Choroid plexus epithelial cell (primary cell): Measurements from ENCODE around the gene SYNPO2.

ENCODE experiments used
- DNase-seq: peaks from one replicate; pipeline ENCODE4 v3.0.0-alpha.2; 2010; ENCODE audit warnings: low read depth
- H3K4me3 ChIP-seq: 2 replicates; pipeline ENCODE4 v1.5.1; 2011; ENCODE audit warnings: low read depth, mild to moderate bottlenecking, control low read depth, low read length, moderate library complexity
- TF ChIP-seq, protein P1 (sequence below): conservative IDR thresholded peaks from 2 replicates; pipeline ENCODE4 v1.5.1; 2011; ENCODE audit warnings: low read depth, mild to moderate bottlenecking, control low read depth, inconsistent platforms, low read length, moderate library complexity

SYNPO2 gene, protein sequence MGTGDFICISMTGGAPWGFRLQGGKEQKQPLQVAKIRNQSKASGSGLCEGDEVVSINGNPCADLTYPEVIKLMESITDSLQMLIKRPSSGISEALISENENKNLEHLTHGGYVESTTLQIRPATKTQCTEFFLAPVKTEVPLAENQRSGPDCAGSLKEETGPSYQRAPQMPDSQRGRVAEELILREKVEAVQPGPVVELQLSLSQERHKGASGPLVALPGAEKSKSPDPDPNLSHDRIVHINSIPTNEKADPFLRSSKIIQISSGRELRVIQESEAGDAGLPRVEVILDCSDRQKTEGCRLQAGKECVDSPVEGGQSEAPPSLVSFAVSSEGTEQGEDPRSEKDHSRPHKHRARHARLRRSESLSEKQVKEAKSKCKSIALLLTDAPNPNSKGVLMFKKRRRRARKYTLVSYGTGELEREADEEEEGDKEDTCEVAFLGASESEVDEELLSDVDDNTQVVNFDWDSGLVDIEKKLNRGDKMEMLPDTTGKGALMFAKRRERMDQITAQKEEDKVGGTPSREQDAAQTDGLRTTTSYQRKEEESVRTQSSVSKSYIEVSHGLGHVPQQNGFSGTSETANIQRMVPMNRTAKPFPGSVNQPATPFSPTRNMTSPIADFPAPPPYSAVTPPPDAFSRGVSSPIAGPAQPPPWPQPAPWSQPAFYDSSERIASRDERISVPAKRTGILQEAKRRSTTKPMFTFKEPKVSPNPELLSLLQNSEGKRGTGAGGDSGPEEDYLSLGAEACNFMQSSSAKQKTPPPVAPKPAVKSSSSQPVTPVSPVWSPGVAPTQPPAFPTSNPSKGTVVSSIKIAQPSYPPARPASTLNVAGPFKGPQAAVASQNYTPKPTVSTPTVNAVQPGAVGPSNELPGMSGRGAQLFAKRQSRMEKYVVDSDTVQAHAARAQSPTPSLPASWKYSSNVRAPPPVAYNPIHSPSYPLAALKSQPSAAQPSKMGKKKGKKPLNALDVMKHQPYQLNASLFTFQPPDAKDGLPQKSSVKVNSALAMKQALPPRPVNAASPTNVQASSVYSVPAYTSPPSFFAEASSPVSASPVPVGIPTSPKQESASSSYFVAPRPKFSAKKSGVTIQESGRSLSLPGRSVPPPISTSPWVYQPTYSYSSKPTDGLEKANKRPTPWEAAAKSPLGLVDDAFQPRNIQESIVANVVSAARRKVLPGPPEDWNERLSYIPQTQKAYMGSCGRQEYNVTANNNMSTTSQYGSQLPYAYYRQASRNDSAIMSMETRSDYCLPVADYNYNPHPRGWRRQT

DNA sequence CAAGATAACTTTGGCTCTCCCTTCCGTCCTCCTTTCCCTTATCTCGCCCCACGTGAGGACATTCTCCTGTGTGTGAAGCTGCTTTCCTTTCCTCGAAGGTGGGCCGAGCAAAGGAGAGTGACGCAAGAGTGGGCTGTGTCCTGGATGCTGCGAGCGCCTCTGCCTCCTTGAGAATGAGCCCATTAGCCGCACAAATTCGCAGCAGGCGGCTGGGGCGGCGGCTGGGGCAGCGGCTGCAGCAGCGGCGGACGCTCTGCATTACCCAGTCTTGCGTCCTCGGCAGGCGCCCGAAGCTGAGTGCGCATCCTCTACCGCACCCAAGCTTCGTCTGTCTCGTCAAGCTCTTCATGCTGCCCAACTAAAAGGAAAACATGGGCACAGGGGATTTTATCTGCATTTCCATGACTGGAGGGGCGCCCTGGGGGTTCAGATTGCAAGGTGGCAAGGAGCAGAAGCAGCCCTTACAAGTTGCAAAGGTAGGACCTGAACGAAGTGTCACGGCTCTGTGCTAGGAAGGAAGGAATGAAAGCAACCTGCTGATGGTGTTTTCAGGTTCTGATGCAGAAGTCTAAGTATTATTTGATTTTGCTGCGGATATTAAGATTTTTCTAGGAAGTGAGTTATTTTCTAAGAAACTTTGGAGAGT lies at the start of gene SYNPO2:
Gene SYNPO2, plus strand, starts transcription at position 189 of the 646 bp plus-strand sequence. Its CDS starts 183 bp downstream, at position 372.
- H3K4me3 ChIP-seq: peak within 1 kb of the TSS; percentile 68
- peak; percentile 93 for DNase-seq
- TF ChIP-seq, protein P1, sequence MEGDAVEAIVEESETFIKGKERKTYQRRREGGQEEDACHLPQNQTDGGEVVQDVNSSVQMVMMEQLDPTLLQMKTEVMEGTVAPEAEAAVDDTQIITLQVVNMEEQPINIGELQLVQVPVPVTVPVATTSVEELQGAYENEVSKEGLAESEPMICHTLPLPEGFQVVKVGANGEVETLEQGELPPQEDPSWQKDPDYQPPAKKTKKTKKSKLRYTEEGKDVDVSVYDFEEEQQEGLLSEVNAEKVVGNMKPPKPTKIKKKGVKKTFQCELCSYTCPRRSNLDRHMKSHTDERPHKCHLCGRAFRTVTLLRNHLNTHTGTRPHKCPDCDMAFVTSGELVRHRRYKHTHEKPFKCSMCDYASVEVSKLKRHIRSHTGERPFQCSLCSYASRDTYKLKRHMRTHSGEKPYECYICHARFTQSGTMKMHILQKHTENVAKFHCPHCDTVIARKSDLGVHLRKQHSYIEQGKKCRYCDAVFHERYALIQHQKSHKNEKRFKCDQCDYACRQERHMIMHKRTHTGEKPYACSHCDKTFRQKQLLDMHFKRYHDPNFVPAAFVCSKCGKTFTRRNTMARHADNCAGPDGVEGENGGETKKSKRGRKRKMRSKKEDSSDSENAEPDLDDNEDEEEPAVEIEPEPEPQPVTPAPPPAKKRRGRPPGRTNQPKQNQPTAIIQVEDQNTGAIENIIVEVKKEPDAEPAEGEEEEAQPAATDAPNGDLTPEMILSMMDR: no peak

DNA sequence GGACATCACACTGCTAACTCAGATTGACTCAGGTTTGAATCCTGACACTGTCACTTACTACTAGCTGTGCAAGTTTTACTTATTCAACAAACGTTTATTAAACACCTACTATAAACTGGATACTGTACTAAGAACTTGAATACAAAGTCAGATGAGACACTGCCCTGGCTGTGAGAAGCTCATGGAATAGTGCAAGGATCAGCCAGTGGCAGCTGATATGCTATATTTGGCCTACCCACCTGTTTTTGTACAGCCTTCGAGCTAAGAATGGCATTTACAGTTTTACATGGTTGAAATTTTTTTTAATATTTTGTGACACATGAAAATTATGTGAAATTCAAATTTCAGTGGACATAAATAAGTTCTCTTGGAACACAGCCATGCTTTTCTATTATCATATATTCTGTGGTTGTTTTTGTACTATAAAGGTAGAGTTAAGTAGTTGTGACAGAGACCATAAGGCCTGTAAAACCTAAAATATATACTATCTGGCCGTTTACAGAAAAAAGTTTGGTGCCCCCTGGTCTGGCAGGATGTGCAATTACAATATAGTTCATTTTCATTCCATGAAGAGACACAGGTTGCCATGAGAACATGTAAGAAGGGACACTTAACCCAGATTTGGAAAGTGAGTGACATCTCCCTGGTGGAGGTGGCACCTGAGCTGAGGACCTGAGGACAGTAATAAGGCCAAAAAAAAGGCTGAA lies 49.3 kb upstream of the SYNPO2 start:
- TF ChIP-seq, protein P1: no peak
- H3K4me3 ChIP-seq: no peak overlapping the region
- no peak for DNase-seq

DNA sequence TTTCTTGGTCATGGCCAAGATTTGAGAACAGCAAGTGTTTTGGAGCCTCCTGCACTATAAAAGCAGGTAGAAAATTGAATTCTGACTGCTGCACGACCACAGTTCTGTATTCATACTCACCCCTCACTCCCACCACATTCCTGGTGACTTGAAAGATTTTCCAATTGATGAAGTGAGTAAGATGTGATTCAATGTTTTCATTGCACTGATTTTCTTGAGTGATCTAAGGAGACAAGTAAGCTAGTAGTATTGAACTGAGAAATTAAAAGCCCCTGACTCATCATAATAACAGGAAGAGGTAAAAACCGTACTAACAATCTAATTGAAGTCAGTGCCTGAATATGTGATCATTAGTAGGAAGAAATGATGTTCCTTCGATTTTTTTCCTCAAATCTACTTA lies 46.6 kb upstream of the SYNPO2 start:
- TF ChIP-seq, protein P1: no peak
- H3K4me3 ChIP-seq: no peak overlapping the region
- DNase-seq: no peak

DNA sequence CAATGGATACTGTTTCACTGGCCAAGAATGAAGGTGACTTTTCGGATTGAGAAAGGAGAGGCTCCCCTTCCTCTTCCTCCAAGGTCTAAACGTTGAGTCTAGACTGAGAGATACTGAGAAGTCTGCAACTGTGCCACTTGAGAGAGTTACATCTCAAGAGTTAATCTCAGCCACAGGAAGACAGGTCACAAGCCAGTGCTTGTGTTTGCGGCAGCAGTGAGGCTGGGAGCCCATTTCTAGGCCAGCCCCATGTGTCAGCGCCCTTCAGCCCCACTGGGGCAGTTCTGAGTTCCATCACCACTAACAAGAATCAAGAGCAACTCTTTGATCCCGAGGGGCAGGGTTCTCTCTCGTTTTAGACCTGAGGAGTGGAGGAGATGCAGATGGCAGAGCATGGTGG lies 45.4 kb upstream of the SYNPO2 start:
- H3K4me3 ChIP-seq: no peak overlapping the region
- no peak for DNase-seq
- TF ChIP-seq, protein P1: no peak

DNA sequence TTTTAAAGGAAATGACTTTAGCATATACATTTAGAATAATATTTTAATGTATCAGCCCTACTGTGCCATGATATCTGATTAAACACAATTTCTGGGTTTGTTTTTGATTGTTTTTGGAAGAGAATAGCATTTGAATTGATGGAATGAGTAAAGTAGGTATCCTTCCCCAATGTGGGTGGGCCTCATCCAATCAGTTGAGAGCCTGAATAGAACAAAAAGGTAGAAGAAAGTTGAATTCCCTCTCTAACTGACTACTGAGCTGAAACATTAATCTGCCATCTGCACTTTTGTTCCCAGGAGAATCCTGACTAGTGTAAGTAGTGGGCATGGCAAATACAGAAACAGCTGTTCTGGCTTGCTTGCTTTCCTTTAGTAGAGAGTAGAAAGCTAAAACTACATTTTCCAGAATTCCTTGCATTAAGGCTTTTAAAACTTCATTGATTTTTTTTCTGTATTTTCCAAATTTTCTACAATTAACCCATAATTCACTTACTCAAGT lies 43.1 kb upstream of the SYNPO2 start:
- no peak for DNase-seq
- TF ChIP-seq, protein P1: no peak
- H3K4me3 ChIP-seq: no peak overlapping the region
